Stomach (tissue), 4 donors: Measurements from ENCODE around the gene TRAM2.

Experiments used
- CTCF ChIP-seq, 7 experiments: fragments of 450-650 bp in 4 of 7; fragments of 200-600 bp in 3 of 7; sonication (generic) in 3 of 7; IDR thresholded peaks; one replicate each; pipeline ENCODE4 v1.5.1; 2016 to 2019; ENCODE audit warnings: antibody characterized with exemption in 7 of 7, control low read depth in 2 of 7, mild to moderate bottlenecking in 1 of 7
- EP300 ChIP-seq: sonication (generic); formaldehyde crosslinking; IDR thresholded peaks from one replicate; pipeline ENCODE4 v1.6.1; 2017; ENCODE audit warnings: antibody characterized with exemption
- POLR2A ChIP-seq, 4 donors: fragments of 450-650 bp; IDR thresholded peaks; one replicate each; pipeline ENCODE4 v1.6.1; 2016; ENCODE audit warnings: antibody characterized with exemption in 4 of 4, control low read depth in 2 of 4, mild to moderate bottlenecking in 1 of 4, moderate library complexity in 1 of 4
- POLR2AphosphoS5 ChIP-seq, 3 donors: sonication (generic); formaldehyde crosslinking; IDR thresholded peaks; one replicate each; pipeline ENCODE4 v1.6.1; 2016; ENCODE audit warnings: antibody characterized with exemption in 3 of 3

GRCh38 chr6:52571099-52571755 lies 5.6 kb downstream of the TRAM2 start:
- TF ChIP-seq EP300 (no peak), POLR2A (IDR thresholded peaks at IDR 0.05) (no peak), CTCF (IDR thresholded peaks at IDR 0.05) (no peak), POLR2AphosphoS5 (IDR thresholded peaks at IDR 0.05) (no peak)
